ENCODE measurements around the gene MRPL55. TPM values are rescaled to one million over a fixed set of nuclear protein-coding genes. Genes with fewer than 3 reads are reported as not detected.

MRPL55 gene
- total RNA-seq, 1 donor from 2014 or later, result 38.1 TPM

- Histone ChIP-seq H3K9me3 (ENCODE audit: control insufficient read depth in 3 of 3, low read length in 3 of 3) (no peaks in the 10 kb centered on the region), H3K9ac (ENCODE audit: low read depth in 1 of 3, low read length in 3 of 3) (no peak overlapping the region), H3K27me3 (ENCODE audit: control insufficient read depth in 3 of 3, insufficient read depth in 3 of 3, low read length in 3 of 3) (no peaks in the 10 kb centered on the region), H3K4me3 (ENCODE audit: low read length in 3 of 3) (no peak overlapping the region), H3K4me1 (ENCODE audit: control insufficient read depth in 3 of 3, insufficient read depth in 3 of 3, low read length in 3 of 3) (peaks cover 35 to 54% (median 47%) of the 10 kb centered on the region in 3 donors), H3K36me3 (ENCODE audit: control insufficient read depth in 3 of 3, insufficient read depth in 3 of 3, low read length in 3 of 3) (peaks cover 20 to 29% (median 23%) of the 10 kb centered on the region in 3 donors), H3K27ac (ENCODE audit: low read depth, low read length) (no peak overlapping the region)
Measured at GRCh38 chr1:228147768-228148167, 38.7 kb upstream of the MRPL55 start.

DNA sequence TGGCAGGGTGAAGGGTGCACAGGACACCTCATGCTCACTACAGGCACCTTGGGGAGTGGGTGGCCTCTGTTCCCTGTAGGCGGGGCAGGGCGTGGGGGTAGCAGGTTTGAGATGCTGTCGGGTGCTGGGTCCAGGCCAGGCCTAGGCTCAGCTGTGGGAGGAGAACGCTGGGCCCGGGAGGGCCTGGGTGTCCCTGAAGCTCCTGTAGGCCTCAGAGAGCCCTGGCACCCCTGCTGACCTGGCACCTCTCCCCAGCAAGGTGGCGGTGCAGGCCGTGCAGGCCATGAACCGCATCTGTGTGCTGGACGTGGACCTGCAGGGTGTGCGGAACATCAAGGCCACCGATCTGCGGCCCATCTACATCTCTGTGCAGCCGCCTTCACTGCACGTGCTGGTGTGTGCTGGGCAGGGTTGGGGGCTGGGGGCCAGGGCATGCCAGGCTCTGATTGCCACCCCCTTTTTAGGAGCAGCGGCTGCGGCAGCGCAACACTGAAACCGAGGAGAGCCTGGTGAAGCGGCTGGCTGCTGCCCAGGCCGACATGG lies 38.1 kb upstream of the MRPL55 start:
- H3K9me3 ChIP-seq (ENCODE audit: control insufficient read depth in 3 of 3, low read length in 3 of 3), result no peaks in the 10 kb centered on the region
- peaks cover 40 to 60% (median 53%) of the 10 kb centered on the region in 3 donors for H3K4me1 ChIP-seq (ENCODE audit: control insufficient read depth in 3 of 3, insufficient read depth in 3 of 3, low read length in 3 of 3)
- H3K36me3 ChIP-seq (ENCODE audit: control insufficient read depth in 3 of 3, insufficient read depth in 3 of 3, low read length in 3 of 3), result peaks cover 20 to 29% (median 23%) of the 10 kb centered on the region in 3 donors
- H3K9ac ChIP-seq (ENCODE audit: low read depth in 1 of 3, low read length in 3 of 3), result no peak overlapping the region
- H3K27ac ChIP-seq (ENCODE audit: low read depth, low read length), result no peak overlapping the region
- no peaks in the 10 kb centered on the region for H3K27me3 ChIP-seq (ENCODE audit: control insufficient read depth in 3 of 3, insufficient read depth in 3 of 3, low read length in 3 of 3)
- no peak overlapping the region for H3K4me3 ChIP-seq (ENCODE audit: low read length in 3 of 3)

DNA sequence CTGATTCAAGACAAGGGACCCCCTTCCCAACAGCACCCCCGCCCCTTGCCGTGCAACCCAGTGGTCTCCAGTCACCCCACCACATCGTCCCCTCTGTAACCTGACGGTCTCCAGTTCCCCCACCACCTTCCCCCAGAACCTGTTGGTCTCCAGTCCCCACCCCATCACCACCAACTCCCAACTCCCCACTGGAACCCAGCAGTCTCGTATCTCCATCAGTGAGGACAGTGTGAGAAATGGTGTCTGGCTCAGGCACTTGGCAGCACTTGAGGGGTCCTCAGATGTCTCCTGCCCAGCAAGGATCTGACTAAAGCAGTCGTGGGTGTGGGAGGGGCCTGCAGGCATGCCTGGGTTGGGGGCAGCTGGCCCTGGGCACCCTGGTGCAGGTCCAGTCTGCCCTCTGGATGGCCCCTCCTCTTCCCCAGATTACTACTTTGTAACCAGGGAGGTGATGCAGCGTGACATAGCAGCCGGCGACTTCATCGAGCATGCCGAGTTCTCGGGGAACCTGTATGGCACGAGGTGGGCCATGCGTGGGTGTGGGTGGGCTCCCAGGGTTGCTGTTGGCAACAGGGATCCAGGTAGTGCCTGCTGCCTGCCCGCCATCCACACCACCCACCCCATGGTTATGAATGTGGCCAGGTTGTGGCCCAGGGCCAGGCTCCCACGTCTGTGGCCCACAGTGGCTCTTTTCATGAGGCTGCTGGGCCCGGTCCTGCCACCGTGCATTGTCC lies 37.5 kb upstream of the MRPL55 start:
- Histone ChIP-seq H3K27ac (ENCODE audit: low read depth, low read length) (no peak overlapping the region), H3K4me3 (ENCODE audit: low read length in 3 of 3) (no peak overlapping the region), H3K4me1 (ENCODE audit: control insufficient read depth in 3 of 3, insufficient read depth in 3 of 3, low read length in 3 of 3) (peaks cover 44 to 63% (median 56%) of the 10 kb centered on the region in 3 donors), H3K27me3 (ENCODE audit: control insufficient read depth in 3 of 3, insufficient read depth in 3 of 3, low read length in 3 of 3) (no peaks in the 10 kb centered on the region), H3K9ac (ENCODE audit: low read depth in 1 of 3, low read length in 3 of 3) (no peak overlapping the region), H3K9me3 (ENCODE audit: control insufficient read depth in 3 of 3, low read length in 3 of 3) (no peaks in the 10 kb centered on the region), H3K36me3 (ENCODE audit: control insufficient read depth in 3 of 3, insufficient read depth in 3 of 3, low read length in 3 of 3) (peaks cover 20 to 29% (median 23%) of the 10 kb centered on the region in 3 donors)

- peaks cover 45 to 64% (median 56%) of the 10 kb centered on the region in 3 donors for H3K4me1 ChIP-seq (ENCODE audit: control insufficient read depth in 3 of 3, insufficient read depth in 3 of 3, low read length in 3 of 3)
- no peak overlapping the region for H3K4me3 ChIP-seq (ENCODE audit: low read length in 3 of 3)
- H3K27me3 ChIP-seq (ENCODE audit: control insufficient read depth in 3 of 3, insufficient read depth in 3 of 3, low read length in 3 of 3), result no peaks in the 10 kb centered on the region
- no peak overlapping the region for H3K27ac ChIP-seq (ENCODE audit: low read depth, low read length)
- no peaks in the 10 kb centered on the region for H3K9me3 ChIP-seq (ENCODE audit: control insufficient read depth in 3 of 3, low read length in 3 of 3)
- H3K36me3 ChIP-seq (ENCODE audit: control insufficient read depth in 3 of 3, insufficient read depth in 3 of 3, low read length in 3 of 3), result peaks cover 20 to 29% (median 23%) of the 10 kb centered on the region in 3 donors
- H3K9ac ChIP-seq (ENCODE audit: low read depth in 1 of 3, low read length in 3 of 3), result no peak overlapping the region
Measured at GRCh38 chr1:228145463-228146416, 36.6 kb upstream of the MRPL55 start.

DNA sequence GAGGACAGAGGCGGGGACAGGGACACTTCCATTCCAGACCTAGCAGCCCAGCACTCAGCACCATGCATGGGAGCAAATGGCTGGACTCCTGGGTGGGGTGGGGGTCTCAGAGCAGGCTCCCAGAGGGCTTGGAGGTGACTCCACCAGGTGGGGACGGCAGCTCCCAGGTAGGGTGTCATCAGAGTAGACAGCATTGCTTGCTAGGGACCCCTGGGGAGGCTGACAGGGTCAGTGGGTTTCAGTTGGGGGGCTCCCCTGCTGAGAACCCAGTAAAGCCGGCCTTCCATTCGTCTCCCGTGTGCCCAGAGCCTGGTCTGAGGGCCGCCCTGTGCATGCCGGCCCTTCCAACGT lies 35.9 kb upstream of the MRPL55 start:
- peaks cover 45 to 63% (median 55%) of the 10 kb centered on the region in 3 donors for H3K4me1 ChIP-seq (ENCODE audit: control insufficient read depth in 3 of 3, insufficient read depth in 3 of 3, low read length in 3 of 3)
- H3K36me3 ChIP-seq (ENCODE audit: control insufficient read depth in 3 of 3, insufficient read depth in 3 of 3, low read length in 3 of 3), result peaks cover 20 to 29% (median 23%) of the 10 kb centered on the region in 3 donors
- no peak overlapping the region for H3K9ac ChIP-seq (ENCODE audit: low read depth in 1 of 3, low read length in 3 of 3)

DNA sequence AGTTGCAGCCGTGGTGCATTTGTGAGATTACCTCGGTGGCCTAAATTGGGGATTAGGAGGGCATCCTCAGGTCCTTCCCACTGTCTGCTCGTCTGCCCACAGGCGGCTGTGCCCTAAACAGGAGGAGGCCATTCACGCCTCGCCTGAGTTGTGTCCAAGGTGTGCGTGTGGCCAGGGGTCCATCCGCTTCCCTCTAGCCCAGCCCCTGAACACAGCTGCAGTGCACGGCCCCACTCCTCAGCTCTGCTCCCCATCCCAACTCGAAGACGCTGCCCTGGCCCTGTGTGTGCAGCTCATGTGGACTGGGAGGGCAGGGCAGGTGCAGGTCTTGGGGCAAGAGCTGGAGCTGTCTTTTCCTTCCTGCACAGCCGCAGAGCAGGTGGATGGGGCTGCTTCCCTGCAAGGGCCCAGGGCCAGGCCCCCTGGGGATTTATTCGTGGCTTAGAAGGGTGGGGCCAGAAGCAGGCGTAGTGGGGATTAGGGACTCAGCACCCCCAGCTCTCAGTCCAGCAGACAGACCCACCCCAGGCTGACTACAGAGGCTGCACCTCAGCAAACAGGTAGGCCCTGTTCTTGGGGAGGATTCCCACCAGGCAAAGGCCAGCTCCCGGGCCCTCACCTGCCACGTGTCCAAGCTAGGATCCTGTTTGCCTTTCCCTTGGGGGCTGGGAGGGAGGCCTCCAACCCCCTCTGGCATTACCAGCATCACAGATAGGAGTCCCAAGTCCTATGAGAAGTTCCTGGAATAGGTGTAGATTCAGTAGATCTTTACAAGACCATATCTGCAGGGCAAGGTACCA lies 35.3 kb upstream of the MRPL55 start:
- no peak overlapping the region for H3K4me3 ChIP-seq (ENCODE audit: low read length in 3 of 3)
- peaks cover 20 to 29% (median 23%) of the 10 kb centered on the region in 3 donors for H3K36me3 ChIP-seq (ENCODE audit: control insufficient read depth in 3 of 3, insufficient read depth in 3 of 3, low read length in 3 of 3)
- H3K27me3 ChIP-seq (ENCODE audit: control insufficient read depth in 3 of 3, insufficient read depth in 3 of 3, low read length in 3 of 3), result no peaks in the 10 kb centered on the region
- peaks cover 43 to 63% (median 54%) of the 10 kb centered on the region in 3 donors for H3K4me1 ChIP-seq (ENCODE audit: control insufficient read depth in 3 of 3, insufficient read depth in 3 of 3, low read length in 3 of 3)
- H3K9me3 ChIP-seq (ENCODE audit: control insufficient read depth in 3 of 3, low read length in 3 of 3), result no peaks in the 10 kb centered on the region
- H3K27ac ChIP-seq (ENCODE audit: low read depth, low read length), result no peak overlapping the region
- peak overlapping the region in 1 of 3 donors; percentile 41 for H3K9ac ChIP-seq (ENCODE audit: low read depth in 1 of 3, low read length in 3 of 3)

More for the DNA sequence above, 35.9 kb upstream of the MRPL55 start:
- Histone ChIP-seq H3K27ac (ENCODE audit: low read depth, low read length) (no peak overlapping the region), H3K9me3 (ENCODE audit: control insufficient read depth in 3 of 3, low read length in 3 of 3) (no peaks in the 10 kb centered on the region), H3K4me3 (ENCODE audit: low read length in 3 of 3) (no peak overlapping the region), H3K27me3 (ENCODE audit: control insufficient read depth in 3 of 3, insufficient read depth in 3 of 3, low read length in 3 of 3) (no peaks in the 10 kb centered on the region)

- Histone ChIP-seq H3K9me3 (ENCODE audit: control insufficient read depth in 3 of 3, low read length in 3 of 3) (no peaks in the 10 kb centered on the region), H3K4me3 (ENCODE audit: low read length in 3 of 3) (no peak overlapping the region), H3K9ac (ENCODE audit: low read depth in 1 of 3, low read length in 3 of 3) (peak overlapping the region in 2 of 3 donors; percentile 17 to 41), H3K4me1 (ENCODE audit: control insufficient read depth in 3 of 3, insufficient read depth in 3 of 3, low read length in 3 of 3) (peaks cover 38 to 60% (median 48%) of the 10 kb centered on the region in 3 donors), H3K27me3 (ENCODE audit: control insufficient read depth in 3 of 3, insufficient read depth in 3 of 3, low read length in 3 of 3) (no peaks in the 10 kb centered on the region), H3K36me3 (ENCODE audit: control insufficient read depth in 3 of 3, insufficient read depth in 3 of 3, low read length in 3 of 3) (peaks cover 20 to 25% (median 23%) of the 10 kb centered on the region in 3 donors), H3K27ac (ENCODE audit: low read depth, low read length) (no peak overlapping the region)
Measured at GRCh38 chr1:228143480-228144192, 34.5 kb upstream of the MRPL55 start.

DNA sequence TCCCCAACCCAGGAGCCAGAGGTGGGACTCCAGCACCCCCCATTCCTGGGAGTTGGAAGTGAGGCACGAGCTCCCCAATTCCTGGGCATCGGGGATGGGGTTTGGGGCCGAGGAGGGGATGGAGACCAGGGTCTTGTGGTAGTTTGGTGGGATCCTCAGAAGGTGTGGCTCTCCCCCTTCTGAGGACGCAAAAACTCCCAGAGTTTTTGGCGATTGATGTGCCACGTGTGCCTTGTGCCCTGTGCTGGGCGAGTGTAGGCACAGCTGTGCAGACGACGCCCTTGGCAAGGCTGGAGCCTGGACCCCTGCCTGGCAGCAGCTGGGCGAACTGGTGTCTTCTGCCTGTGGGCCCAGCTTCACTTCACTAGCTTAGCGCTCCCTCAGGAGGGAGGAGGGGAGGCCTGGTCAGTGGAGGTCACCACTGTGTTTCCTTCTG lies 33.6 kb upstream of the MRPL55 start:
- Histone ChIP-seq H3K9me3 (ENCODE audit: control insufficient read depth in 3 of 3, low read length in 3 of 3) (no peaks in the 10 kb centered on the region), H3K4me1 (ENCODE audit: control insufficient read depth in 3 of 3, insufficient read depth in 3 of 3, low read length in 3 of 3) (peaks cover 38 to 54% (median 42%) of the 10 kb centered on the region in 3 donors), H3K9ac (ENCODE audit: low read depth in 1 of 3, low read length in 3 of 3) (peak overlapping the region in 2 of 3 donors; percentile 33 to 95), H3K36me3 (ENCODE audit: control insufficient read depth in 3 of 3, insufficient read depth in 3 of 3, low read length in 3 of 3) (peaks cover 20 to 21% (median 20%) of the 10 kb centered on the region in 3 donors), H3K27ac (ENCODE audit: low read depth, low read length) (no peak overlapping the region), H3K4me3 (ENCODE audit: low read length in 3 of 3) (no peak overlapping the region), H3K27me3 (ENCODE audit: control insufficient read depth in 3 of 3, insufficient read depth in 3 of 3, low read length in 3 of 3) (no peaks in the 10 kb centered on the region)

All from skeletal muscle tissue (tissue), 4 donors.